Activated CD4-positive, alpha-beta T cell treated with anti-CD3 and anti-CD28 coated beads for 4 hours (primary cell): Measurements from ENCODE around the gene SMPX.

Experiments
- DNase-seq, 2 donors: peaks; one replicate each; pipeline ENCODE4 v3.0.0-alpha.2; 2020

Gene SMPX

DNA sequence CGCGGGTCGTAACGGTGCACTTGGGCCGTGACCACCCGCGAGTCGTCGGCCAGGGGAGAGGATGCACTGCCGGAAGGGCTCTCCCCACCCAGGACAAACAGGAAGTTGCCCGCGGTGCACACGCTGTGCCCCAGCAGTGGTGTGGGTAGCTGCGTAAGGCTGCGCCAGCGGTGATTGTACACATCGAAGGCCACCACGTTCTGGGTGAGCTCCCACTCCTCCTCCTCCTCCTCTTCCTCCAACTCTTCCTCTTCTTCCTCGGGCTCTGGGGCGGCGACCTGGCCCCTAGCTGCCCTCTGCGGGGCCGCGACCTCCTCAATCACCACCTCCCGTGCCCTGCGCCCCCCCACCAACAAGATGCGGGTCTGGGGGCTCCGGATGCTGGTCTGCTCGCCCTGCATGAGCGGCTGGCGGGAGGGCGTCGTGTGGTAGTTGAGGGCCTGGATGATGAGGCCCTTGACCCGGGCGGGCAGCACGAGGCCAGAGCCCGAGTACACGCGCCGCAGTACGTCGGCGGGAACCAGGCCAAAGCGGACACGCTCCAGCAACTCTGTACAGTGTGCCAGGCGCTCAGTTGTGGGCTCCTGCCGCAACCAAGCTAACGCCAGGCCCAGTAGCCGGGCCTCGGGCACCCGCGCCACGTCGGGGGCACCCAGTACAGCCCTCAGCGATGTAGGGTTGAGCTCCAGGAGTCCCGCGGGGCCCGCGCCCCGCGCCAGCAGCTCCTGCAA is 101.2 kb downstream of the SMPX start:
- no peak for DNase-seq
